Lung (tissue), 12 donors: Measurements from ENCODE around the gene PIGM. TPM values are rescaled to one million over a fixed set of nuclear protein-coding genes. Genes with fewer than 3 reads are reported as not detected.

ENCODE experiments used
- ATAC-seq: fragments of 200-7000 bp; cut with Tn5 transposase; one replicate; pipeline ENCODE4 v1.9.1; 2020; ENCODE audit warnings: moderate number of reproducible peaks; ENCODE audit not compliant: insufficient read depth, low FRiP score
- DNase-seq, 3 donors: peaks; one replicate each; pipeline ENCODE4 v3.0.0-alpha.2; 2013 to 2017
- H3K27ac ChIP-seq, 2 donors: one replicate each; pipeline ENCODE4 v1.5.1; 2013; ENCODE audit warnings: mild to moderate bottlenecking in 2 of 2, moderate library complexity in 2 of 2, control low read depth in 1 of 2, inconsistent platforms in 1 of 2, low read depth in 1 of 2, low read length in 1 of 2
- H3K27me3 ChIP-seq, 3 donors: one replicate each; pipeline ENCODE4 v1.5.1; 2013; ENCODE audit warnings: low read length in 2 of 3; ENCODE audit not compliant: control insufficient read depth in 3 of 3, insufficient read depth in 3 of 3
- H3K36me3 ChIP-seq, 4 donors: one replicate each; pipeline ENCODE4 v1.5.1; 2013; ENCODE audit warnings: low read length in 4 of 4, mild to moderate bottlenecking in 1 of 4, moderate library complexity in 1 of 4; ENCODE audit not compliant: control insufficient read depth in 4 of 4, insufficient read depth in 4 of 4
- H3K4me1 ChIP-seq, 5 donors: one replicate each; pipeline ENCODE4 v1.5.1; 2013; ENCODE audit warnings: low read length in 5 of 5, mild to moderate bottlenecking in 2 of 5, moderate library complexity in 1 of 5; ENCODE audit not compliant: control insufficient read depth in 5 of 5, insufficient read depth in 5 of 5
- H3K4me3 ChIP-seq: one replicate; pipeline ENCODE4 v1.5.1; 2013; ENCODE audit warnings: mild to moderate bottlenecking, control low read depth, moderate library complexity
- H3K9ac ChIP-seq, 2 donors: one replicate each; pipeline ENCODE4 v1.5.1; 2013; ENCODE audit warnings: low read length in 2 of 2, control low read depth in 1 of 2; ENCODE audit not compliant: insufficient read depth in 1 of 2
- H3K9me3 ChIP-seq, 4 donors: one replicate each; pipeline ENCODE4 v1.5.1; 2013; ENCODE audit warnings: low read length in 3 of 4, mild to moderate bottlenecking in 1 of 4, moderate library complexity in 1 of 4; ENCODE audit not compliant: control insufficient read depth in 4 of 4, insufficient read depth in 3 of 4
- WGBS, 2 donors: extraction: QIAGEN DNeasy Blood & Tissue Kit; methylation state at CpG; one replicate each; pipeline ENCODE4 v1.1.7; 2013; 5-methylcytosine and 5-hydroxymethylcytosine counted together
- polyA plus RNA-seq, 2 donors: library from polyadenylated mRNA; stranded (reverse); fragments of 200-250 nt; gene quantifications; one replicate each; pipeline ENCODE4 v1.2.1, GENCODE V29; 2013
- total RNA-seq, 2 donors: library from RNA; depleted of rRNA in 1 of 2; stranded (reverse); fragments of >200 nt in 1 of 2; gene quantifications; one replicate each; pipeline ENCODE4 v1.2.1, GENCODE V29; 2014 to 2021
- TF ChIP-seq, protein P1 (sequence below): IDR thresholded peaks from 2 replicates; pipeline ENCODE4 v1.5.1; 2012; ENCODE audit warnings: mild to moderate bottlenecking; ENCODE audit errors: control extremely low read depth, extremely low read depth
- donor health status: control.
- donor health status: control.
- donor health status: Bipolar disorder and iron deficiency.
- donor health status: healthy.
- donor health status: DM: yes; HTN: yes; CAD: no.

The PIGM gene
- total and polyA plus RNA-seq, 4 donors = 3.7 to 9.1 (median 5.7) TPM

DNA sequence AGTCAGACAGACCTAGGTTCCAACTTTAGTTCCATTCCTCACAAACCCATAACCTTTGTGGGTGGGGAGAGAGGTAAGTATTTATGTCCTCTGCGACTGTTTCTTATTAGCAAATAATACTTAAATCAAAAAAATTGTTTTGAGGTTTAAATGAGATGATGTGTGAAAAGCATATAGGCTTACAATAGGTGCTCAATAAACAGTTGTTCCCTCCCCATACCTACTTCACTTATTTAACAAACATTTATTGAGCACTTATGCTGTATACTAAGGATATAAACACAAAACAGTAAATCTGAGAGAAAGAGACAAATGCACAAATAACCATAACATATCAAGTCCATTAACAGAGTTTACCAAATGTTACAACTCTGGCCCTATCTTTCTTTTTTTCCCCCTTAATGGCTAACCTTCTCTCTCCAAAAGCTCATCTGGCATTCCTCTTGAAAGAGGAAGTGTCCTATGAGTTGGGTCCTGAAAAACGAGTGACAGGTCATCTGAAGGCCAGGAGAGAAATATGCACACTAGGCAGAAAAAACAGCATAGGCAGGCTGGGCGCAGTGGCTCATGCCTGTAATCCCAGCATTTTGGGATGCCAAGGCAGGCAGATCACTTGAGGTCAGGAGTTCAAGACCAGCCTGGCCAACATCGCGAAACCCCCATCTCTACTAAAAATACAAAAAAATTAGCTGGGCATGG is 10.3 kb downstream of the PIGM start:
- TF ChIP-seq, protein P1, sequence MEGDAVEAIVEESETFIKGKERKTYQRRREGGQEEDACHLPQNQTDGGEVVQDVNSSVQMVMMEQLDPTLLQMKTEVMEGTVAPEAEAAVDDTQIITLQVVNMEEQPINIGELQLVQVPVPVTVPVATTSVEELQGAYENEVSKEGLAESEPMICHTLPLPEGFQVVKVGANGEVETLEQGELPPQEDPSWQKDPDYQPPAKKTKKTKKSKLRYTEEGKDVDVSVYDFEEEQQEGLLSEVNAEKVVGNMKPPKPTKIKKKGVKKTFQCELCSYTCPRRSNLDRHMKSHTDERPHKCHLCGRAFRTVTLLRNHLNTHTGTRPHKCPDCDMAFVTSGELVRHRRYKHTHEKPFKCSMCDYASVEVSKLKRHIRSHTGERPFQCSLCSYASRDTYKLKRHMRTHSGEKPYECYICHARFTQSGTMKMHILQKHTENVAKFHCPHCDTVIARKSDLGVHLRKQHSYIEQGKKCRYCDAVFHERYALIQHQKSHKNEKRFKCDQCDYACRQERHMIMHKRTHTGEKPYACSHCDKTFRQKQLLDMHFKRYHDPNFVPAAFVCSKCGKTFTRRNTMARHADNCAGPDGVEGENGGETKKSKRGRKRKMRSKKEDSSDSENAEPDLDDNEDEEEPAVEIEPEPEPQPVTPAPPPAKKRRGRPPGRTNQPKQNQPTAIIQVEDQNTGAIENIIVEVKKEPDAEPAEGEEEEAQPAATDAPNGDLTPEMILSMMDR = no peak
- DNase-seq (no peak), ATAC-seq (no peak)
- peaks cover 0 to 27% (median 13%) of the 10 kb centered on the region in 3 donors for H3K27me3 ChIP-seq
- H3K4me1 ChIP-seq = peaks cover 0 to 22% (median 7%) of the 10 kb centered on the region in 5 donors
- 73 to 84% methylated on average over 5 of the region's 5 CpGs for WGBS, 2 donors
- H3K9me3 ChIP-seq = no peaks in the 10 kb centered on the region
- no peak overlapping the region for H3K4me3 ChIP-seq
- no peak overlapping the region for H3K9ac ChIP-seq
- H3K27ac ChIP-seq = no peak overlapping the region
- H3K36me3 ChIP-seq = peaks cover 0 to 1% (median 0%) of the 10 kb centered on the region in 4 donors

DNA sequence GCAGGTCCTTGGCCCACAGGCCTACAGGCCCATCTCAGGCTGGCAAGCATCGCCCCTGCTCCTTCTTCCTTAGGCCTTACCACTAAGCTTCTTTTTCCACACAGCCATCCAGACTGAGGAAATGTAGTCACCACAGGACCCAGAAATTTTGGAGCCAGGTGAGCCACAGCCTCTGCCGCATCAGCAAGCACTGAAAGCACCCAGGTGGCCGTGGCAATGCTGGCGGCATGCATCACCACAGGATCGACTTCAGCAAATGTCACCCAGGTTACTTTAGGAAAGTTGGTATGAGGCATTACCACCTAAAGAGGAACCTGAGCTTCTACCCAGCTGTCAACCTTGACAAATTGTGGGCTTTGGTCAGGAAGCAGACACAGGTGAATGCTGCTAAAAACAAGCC is 11.6 kb downstream of the PIGM start:
- Histone ChIP-seq H3K27me3 (peaks cover 0 to 27% (median 15%) of the 10 kb centered on the region in 3 donors), H3K36me3 (no peaks in the 10 kb centered on the region), H3K9me3 (no peaks in the 10 kb centered on the region), H3K27ac (no peak overlapping the region), H3K9ac (no peak overlapping the region), H3K4me3 (no peak overlapping the region), H3K4me1 (peaks cover 0 to 19% (median 7%) of the 10 kb centered on the region in 5 donors)
- WGBS, 2 donors = 75 to 91% methylated on average over 5 of the region's 5 CpGs
- TF ChIP-seq, protein P1 = no peak
- DNase-seq = no peak
- no peak for ATAC-seq

DNA sequence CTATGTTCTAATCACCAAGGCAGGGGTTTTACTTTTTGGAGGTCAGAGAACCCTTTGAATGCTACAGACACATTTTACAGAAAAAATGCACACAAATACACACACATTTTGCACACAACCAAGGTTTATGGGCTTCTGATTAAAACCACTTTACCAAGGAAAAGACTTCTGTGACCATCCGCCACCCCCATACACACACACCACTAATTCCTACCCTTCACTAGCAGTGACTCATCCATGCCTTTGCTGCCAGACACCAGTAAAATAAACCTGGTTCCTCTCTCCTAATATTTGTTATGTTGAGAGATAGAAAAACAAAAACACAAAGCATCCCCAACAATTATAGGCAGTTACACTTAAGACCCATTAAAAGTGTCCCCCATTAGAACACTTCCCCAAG is 12.9 kb downstream of the PIGM start:
- Histone ChIP-seq H3K9me3 (no peaks in the 10 kb centered on the region), H3K4me3 (no peak overlapping the region), H3K27me3 (peaks cover 0 to 27% (median 15%) of the 10 kb centered on the region in 3 donors), H3K4me1 (peaks cover 0 to 6% (median 4%) of the 10 kb centered on the region in 5 donors), H3K36me3 (no peaks in the 10 kb centered on the region), H3K9ac (no peak overlapping the region), H3K27ac (no peak overlapping the region)
- no peak for DNase-seq
- 92% methylated on average over 1 of the region's 1 CpG for WGBS, 2 donors
- no peak for ATAC-seq
- TF ChIP-seq, protein P1 = no peak
